DMS79 (cell line): ENCODE measurements around the gene TENT4B.
"Not testable (repeated sequence)": the region's sequence is repeated elsewhere in the genome, so short reads cannot be mapped to it uniquely, and the experiment has no call there.

ENCODE experiments used
- DNase-seq: peaks from one replicate; lab custom pipeline; 2025; lab: John Stamatoyannopoulos, UW

The TENT4B gene

DNA sequence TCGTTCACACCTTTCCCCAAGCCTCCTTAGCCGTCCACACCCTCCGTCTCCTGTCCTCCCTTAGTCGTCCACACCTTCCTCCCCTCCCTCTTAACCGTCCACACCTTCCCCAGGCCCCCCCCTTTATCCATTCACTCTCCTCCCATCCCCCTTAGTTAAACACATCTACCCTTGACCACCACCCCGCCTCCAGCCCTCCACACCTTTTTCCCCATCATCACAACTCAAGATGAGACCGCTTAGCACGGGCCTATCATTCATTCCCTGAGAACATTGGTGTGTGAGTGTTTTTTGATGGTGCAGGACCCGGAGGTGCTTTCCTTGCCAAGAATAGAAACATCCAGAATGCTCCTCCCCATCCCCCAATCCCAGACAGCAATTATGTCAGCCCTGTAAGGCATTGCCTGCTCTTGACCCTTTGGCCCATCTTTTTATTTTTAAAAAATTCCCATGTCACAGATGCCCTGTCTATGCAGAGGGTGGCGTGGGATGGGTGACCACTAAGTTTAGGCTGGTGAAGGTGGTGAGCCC lies 1.4 kb downstream of the TENT4B start:
- no peak for DNase-seq

DNA sequence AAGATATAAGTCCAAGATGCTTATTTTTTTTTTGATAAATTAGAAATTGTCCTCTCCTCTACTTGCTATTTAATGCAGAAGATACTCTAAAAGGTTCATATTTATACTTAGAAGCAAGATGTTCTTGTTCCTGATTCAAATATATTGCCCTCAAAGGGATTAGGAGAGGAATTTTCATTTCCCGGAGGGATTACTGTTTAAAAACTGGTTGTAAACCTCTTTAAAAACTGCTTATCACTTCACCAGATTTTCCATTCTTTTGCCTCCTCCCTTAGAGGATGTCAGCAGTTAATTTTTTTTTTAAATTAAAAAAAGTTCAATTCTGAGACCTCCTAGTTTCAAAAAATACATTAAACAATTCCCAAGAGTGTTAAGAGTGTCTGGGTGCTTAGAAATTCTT lies 2.8 kb downstream of the TENT4B start:
- no peak for DNase-seq

DNA sequence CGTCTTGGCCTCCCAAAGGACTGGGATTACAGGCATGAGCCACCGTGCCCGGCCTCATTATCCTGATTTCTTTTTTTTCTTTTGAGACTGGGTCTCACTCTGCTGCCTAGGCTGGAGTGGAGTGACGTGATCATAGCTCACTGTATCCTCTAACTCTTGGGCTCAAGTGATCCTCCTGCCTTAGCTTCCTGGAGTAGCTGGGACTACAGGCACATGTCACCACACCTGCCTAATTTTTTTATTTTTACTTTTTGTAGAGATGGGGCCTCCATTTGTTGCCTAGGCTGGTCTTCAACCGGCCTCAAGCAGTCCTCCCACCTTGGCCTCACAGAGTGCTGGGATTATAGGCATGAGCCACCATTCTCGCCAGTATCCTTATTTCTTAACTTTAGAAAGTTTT lies 3.5 kb downstream of the TENT4B start:
- DNase-seq = no peak

DNA sequence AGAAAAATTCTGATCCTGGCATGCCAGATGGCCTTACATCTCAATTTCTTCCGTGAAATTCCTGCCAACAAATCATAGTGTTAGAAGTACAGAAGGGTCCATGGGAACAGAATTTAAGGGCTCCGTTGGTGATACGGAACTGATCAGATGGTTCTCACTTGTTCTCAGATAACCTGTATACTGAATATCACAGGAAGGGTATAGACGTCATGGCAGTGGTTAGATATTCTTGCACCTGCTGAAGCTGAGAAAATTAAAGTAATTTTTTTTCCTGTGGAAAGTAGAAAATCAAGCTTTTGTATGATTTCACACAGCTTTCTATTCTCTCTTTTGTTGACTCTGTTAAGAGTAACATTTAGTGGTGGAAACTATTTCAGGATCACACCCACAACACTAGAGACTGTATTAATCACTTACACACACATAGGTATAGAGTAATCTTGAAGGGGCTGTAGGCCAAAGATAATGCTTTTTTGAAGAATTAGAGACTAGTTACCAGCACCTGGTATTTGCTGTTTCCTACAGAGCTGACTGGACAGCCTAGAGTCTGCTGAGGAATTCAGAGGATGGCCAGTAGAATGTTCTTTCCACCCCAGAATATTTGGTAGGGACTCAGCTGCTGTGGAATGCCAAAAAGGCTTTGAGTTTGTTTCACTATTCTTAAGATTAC lies 7.5 kb downstream of the TENT4B start:
- DNase-seq = no peak

DNA sequence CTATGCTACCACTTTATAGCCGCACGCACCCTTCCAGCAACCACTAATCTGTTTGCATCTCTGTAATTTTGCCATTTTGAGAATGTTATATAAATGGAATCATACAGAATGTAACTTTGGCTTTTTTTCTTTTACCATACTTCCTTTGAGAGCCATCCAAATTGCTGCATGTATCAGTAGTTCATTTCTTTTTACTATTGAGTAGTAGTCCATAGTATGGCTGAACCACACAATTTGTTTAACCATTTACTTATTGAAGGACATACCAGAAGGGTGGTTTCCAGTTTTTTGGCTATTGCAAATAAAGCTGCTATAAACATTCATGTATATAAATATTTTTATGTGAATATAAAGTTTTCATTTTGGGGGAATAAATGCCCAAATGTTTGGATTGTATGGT lies 8.8 kb downstream of the TENT4B start:
- no peak for DNase-seq

DNA sequence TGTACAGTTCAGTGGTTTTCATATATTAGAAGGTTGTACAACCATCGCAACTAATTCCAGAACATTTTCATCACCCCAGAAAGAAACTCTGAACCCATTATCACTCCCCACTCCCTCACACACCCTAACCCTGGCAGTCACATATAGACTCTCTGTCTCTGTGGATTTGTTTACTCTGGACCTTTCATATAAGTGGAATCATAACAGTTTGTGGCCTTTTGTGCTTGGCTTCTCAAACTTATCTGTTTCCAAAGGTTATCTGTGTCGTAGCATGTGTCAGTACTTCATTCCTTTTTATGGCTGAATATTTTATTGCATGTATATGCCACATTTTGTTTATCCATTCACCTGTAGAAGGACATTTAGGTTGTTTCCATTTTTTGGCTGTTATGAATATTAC lies 12.4 kb downstream of the TENT4B start:
- no peak for DNase-seq

DNA sequence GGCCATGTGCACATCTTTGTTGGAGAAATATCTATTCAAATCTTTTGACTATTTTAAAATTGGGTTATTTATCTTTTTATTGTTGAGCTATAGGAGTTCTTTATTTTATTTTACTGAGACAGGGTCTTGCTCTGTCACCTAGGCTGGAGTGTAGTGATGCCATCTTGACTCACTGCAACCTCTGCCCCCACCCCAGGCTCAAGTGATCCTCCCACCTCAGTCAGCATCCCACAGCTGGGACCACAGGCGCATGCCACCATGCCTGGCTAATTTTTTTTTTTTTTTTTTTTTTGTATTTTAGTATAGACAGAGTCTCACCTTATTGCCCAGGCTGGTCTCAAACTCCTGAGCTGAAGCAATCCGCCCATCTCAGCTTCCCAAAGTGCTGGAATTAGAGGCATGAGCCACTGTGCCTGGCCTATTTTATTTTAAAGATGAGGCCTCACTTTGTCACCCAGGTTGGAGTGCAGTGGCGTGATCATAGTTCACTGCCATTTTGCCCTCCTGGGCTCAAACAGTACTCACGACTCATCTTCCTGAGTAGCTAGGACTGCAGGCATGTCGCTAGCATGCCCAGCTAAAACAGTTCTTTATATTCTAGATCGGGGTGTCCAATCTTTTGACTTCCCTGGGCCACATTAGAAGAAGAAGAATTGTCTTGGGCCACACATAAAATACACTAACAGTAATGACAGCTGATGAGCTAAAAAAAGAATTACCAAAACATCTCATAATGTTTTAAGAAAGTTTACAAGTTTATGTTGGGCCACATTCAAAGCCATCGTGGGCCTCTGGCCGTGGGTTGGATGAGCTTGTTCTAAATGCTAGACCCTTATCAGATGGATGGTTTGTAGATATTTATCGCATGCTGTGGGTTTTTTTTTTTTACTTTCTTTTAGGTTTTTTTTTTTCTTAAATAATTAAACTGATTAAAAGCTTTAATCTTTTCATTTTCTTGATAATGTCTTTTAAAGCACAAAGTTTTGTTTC lies 13.7 kb downstream of the TENT4B start:
- no peak for DNase-seq

DNA sequence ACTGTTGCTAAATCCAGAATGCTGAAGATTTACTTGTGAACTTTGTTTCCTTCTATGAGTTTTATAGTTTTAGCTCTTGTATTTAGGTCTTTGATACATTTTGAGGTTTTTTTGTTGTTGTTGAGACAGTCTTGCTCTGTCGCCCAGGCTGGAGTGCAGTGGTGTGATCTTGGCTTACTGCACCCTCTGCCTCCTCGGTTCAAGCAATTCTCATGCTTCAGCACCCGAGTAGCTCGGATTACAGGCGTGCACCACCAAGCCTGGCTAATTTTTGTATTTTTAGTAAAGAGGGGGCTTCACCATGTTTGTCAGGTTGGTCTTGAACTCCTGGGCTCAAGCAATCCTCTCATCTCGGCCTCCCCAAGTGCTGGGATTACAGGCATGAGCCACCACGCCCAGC lies 14.4 kb downstream of the TENT4B start:
- DNase-seq = no peak

DNA sequence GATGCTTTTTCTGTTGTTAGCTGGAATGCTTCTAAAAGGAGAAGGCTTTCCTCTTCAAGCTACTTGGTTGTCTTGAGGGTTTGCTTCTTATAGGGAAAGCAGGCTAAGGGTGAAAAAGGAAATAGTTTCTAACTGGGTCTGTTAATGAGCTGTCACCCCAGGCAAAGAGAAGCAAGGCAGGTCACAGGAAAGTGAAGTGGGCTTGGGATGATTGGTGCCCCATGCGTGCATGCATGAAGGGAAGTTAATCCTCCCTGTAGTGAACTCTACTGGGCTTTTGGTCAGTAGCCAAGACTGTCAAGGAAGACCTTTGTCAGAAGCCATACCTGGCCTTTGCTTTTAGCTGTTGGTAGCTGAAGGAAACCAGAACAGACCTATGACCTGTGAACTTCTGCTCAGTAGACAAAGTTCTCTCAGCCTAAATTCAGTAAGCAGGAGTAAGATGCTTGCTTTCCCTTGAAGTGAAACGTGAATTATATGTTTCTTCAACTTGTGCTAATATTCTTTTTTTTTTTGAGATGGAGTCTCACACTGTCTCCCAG lies 16.5 kb downstream of the TENT4B start:
- DNase-seq = no peak

DNA sequence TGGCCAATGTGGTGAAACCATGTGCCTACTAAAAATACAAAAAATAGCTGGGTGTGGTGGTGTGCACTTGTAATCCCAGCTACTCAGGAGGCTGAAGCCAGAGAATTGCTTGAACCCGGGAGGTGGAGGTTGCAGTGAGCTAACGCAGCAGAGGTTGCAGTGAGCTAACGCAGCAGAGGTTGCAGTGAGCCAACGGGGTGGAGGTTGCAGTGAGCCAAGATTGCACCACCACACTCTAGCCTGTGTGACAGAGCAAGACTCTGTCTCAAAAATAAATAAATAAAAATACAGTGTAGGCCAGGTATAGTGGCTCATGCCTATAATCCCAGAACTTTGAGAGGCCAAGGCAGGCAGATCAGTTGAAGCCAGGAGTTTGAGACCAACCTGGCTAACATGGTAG lies 18.7 kb downstream of the TENT4B start:
- not testable (repeated sequence) for DNase-seq

DNA sequence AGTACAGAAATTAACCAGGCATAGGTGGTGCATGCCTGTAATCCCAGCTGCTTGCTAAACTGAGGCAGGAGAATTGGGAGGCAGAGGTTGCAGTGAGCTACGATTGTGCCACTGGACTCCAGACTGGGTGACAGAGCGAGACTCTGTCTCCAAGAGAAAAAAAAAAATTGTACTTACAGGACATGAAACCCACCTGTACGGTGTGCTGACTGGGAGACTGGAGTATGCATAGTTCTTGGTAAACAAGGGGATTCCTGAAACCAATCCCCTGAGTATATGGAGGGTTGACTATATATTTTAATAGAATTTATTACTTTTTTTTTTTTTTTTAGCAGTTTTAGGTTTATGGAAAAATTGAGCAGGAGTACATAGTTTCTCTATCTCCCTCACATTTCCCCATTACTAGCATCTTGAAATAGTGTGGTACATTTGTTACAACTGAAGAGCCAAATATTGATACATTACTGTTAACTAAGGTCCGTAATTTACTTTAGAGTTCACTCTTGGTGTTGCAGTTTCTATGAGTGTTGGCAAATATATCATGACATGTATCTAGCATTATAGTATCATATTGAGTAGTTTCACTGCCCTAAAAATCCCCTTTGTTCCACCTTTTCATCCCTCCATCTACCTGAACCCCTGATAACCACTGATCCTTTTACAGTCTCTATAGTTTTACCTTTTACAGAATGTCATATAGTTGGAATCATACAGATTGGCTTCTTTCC lies 19.3 kb downstream of the TENT4B start:
- no peak for DNase-seq

DNA sequence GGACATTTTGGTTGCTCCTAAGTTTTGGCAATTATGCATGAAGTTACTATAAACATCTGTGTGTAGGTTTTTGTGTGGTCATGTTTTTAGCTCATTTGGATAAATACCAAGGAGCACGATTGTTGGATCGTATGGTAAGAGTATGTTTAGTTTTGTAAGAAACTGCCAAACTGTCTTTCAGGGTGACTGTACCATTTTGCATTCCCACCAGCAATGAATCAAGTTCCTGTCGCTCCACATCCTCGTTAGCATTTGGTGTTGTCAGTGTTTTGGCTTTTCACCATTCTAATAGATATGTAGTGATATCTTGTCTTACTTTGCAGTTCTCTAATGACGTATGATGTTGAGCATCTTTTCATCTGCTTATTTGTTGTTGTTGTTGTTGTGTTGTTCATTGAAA lies 20.2 kb downstream of the TENT4B start:
- DNase-seq = no peak

DNA sequence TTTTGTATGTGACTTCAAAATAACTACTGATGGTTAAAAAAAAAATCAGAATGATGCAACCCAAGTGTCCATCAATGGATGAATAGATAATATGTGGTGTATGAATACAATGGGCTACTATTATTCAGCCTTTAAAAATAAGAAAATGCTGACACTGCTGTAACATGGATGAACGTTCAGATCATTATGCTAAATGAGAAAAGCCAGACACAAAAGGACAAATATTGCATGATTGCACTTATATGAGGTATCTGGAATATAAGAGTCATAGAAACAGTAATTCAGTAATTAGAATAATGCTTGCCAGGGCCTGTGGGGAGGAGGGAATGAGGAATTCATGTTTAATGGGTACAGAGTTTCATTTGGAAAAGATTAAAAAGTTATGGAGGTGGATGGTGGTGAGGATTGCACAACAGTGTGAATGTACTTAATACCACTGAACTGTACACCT lies 25.4 kb downstream of the TENT4B start:
- DNase-seq = no peak

DNA sequence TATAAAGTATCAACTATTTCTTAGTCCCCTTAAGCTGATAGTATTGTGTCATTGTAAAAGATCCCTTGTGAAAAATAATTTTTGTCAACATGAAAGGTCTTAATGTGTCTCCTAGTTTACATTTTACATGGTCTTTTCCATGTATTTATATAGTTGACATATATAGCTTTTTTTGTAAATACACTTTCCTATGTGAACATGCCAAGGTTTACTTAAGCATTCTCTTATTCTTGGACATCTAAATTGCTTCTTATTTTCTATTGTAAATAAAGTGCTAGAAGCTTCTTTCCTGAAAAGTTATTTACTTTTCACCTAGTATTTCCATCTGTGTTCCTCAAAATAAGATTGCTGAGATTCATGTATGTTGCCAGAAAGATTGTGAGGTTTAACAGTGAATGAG lies 29.3 kb downstream of the TENT4B start:
- DNase-seq = no peak

DNA sequence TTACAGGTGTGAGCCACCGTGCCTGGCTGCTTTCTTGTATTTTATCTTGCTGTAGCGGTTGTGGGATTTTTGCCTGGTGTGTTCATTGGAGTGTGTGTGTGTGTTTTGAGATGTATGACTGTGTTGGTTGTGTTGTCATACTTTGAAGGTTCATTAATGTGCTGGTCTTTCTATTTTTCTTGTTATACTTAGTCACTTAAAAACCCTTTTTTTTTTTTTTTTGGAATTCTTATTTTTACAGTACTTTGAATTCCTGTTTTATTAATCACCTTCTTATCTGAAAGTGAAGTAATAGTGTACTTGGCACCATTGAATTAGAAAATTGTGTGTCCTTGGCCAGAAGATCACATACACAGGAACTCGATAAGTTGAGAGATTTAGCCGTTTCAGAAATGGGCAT lies 30.2 kb downstream of the TENT4B start:
- DNase-seq = no peak

DNA sequence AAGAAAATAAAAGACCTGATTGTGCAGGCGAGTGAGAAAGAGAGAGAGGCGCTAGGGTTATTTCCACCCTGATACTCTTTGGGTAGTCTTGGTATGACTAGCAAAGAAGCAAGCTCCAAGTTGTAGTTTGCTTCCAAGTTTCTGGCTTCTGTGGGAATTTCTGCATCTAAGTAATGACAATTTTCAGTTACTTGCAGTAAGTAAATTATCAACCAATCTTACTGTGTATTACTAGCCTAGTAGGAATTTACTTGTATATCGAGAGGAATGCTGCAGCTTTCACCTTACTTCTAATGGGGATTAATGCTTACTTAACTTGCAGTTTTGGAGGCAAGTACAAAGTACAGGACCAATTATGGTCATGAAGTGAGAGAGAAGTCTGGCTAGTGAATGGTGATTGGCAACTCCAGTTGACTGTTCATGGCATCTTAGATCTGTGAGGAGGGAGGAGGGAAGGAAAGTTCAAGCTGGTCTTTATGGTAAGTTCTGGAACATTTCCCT lies 31.9 kb downstream of the TENT4B start:
- no peak for DNase-seq

DNA sequence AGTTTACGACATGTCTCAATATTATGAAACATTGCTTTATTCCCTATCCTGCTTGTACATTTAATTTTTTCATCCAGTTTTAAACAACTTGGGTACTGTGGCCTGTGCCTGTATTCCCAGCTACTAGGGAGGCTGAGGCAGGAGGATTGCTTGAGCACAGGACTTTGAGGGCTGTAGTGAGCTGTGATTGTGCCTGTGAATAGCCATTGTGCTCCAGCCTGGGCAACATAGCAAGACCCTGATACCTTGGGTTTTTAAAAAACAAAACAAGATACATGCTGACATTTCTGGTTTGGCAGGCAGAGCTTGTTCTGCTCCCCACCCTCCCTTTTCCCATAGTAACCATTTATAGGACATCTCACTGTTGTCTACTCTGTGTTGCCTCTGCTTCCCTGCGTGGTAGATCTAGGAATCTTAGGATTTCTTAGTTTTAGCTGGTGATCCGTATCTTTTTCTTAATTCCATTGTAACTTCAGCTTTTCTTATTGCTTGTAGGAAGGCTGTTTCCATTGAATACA lies 35.6 kb downstream of the TENT4B start:
- no peak for DNase-seq

DNA sequence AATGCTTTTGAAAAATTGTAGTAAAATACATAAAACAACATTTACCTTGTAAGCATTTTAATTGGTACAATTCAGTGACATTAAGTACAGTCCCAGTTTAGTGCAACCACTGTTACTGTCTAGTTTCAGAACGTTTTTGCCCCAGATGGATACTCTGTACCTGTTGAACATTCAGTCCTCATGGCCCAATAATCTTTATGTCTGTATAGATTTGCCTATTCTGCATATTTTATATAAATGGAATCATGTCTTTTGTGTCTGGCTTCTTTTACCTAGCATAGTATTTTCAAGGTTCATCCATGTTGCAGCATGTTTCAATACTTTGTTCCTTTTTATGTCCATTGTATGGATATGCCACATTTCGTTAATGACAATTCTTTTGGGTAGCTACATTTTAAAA lies 37.2 kb downstream of the TENT4B start:
- no peak for DNase-seq

DNA sequence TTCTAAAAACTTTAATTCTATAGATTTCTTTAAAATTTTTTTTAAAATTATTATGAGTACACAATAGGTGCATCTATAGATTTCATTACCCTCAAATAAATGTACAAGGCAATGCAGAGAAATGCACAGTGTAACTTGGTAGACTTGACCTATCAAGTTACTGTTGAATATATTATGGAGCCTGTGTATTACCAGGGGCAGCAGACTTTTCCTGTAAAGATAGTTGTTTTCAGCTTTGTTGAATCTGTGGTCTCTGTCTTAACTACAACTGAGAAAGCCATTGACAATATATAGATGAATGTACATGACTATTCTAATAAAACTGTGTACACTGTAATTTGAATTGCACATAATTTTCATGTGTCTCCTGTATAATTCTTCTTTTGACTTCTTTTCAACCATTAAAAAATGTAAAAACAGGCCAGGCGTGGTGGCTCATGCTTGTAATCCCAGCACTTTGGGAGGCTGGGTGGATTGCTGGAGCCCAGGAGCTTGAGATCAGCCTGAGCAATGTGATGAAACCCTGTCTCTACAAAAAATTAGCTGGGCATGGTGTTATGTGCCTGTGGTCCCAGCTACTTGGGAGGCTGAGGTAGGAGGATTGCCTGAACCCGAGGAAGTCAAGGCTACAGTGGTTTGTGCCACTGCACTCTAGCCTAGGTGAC lies 39.4 kb downstream of the TENT4B start:
- DNase-seq = no peak

DNA sequence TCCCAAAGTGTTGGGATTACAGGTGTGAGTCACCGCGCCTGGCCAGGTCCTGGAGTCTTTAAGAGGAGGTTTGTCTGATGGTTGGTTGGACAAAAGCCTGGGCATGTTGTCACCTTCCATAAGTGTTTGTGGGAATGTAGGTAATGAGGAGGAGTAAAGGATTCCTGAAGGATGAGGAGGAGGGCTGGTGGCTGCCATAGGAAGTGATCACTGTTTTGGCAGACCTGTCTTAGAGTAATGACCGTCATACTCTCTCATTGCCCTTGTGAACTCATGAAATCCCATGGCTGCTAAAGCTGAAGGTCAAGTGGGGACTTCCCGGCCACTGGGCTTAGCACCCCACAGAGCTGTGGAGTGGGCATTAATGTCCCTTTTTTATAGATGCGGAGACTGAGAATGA lies 40.5 kb downstream of the TENT4B start:
- no peak for DNase-seq

DNA sequence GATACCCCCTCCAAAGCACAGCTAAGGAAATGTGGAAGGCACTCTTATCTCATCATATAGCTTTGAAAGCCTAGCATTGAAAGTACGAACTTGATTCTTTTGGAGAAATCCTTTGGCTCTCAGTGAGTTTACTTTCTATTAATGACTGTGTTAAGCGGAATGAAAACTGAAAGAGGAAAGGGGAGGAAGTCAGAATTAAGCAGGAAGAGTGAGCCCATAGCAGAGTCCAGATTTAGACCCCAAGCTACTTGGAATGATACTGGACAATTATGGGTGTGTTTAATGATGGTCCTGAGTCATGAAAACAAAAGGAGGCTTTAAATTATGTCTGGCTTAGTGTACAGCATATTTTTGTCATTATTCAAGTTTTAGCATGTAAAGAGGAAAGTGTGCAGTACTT lies 42.2 kb downstream of the TENT4B start:
- no peak for DNase-seq
